ENCODE data around the gene AVEN.

AVEN gene

DNA sequence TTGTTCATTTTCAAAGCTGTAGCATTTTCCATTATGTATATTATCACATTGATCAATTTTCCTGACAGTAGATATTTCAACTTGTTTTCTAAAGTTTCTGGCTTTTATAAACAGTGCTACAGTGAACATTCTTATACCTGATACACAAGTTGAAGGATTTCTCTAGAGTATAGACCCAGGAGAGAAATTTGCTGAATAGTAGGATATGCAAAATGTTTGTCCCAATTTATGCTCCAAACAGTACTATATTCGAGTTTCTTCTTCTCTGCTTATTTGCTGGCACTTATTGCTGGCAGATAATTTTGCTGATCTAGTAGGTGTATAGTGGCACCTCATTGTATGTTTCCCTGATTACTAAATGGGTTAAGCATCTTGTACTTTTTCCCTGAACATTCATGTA is 187.9 kb downstream of the AVEN start:
- Histone ChIP-seq H3K79me2 (no peaks in the 10 kb centered on the region), H2AFZ (no peak overlapping the region), H3K36me3 (ENCODE audit: control insufficient read depth, insufficient read depth, low read length) (no peaks in the 10 kb centered on the region), H3K27me3 (ENCODE audit: control insufficient read depth, insufficient read depth, low read length) (no peaks in the 10 kb centered on the region), H3K4me3 (ENCODE audit: low read depth, low read length) (no peak overlapping the region), H3K4me2 (ENCODE audit: low read length) (no peak overlapping the region), H3K4me1 (no peaks in the 10 kb centered on the region), H3K9ac (no peak overlapping the region), H3K9me3 (ENCODE audit: control insufficient read depth, low read length) (no peaks in the 10 kb centered on the region), H3K27ac (no peak overlapping the region)
- TF ChIP-seq, protein P1, sequence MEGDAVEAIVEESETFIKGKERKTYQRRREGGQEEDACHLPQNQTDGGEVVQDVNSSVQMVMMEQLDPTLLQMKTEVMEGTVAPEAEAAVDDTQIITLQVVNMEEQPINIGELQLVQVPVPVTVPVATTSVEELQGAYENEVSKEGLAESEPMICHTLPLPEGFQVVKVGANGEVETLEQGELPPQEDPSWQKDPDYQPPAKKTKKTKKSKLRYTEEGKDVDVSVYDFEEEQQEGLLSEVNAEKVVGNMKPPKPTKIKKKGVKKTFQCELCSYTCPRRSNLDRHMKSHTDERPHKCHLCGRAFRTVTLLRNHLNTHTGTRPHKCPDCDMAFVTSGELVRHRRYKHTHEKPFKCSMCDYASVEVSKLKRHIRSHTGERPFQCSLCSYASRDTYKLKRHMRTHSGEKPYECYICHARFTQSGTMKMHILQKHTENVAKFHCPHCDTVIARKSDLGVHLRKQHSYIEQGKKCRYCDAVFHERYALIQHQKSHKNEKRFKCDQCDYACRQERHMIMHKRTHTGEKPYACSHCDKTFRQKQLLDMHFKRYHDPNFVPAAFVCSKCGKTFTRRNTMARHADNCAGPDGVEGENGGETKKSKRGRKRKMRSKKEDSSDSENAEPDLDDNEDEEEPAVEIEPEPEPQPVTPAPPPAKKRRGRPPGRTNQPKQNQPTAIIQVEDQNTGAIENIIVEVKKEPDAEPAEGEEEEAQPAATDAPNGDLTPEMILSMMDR (IDR thresholded peaks at IDR 0.05): no peak

DNA sequence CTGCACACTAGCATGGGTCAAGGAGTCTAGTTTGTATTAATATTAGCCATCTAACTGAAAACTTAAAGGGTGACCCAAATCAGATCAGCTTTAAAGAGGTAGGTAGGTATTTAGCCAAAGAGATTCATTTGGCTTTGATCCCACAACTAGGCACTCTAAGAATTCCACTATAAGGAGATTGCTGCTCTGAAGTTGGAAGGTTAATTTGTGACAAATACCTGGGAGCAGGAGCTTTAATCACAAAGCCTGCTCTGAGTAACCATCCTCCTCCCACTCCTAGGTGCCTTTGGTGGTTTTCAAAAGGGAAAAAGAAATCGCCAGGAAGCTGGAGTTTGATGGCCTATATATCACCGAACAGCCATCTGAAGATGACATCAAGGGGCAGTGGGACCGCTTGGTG is 191.0 kb downstream of the AVEN start:
- H3K27me3 ChIP-seq (ENCODE audit: control insufficient read depth, insufficient read depth, low read length): no peaks in the 10 kb centered on the region
- H3K79me2 ChIP-seq: no peaks in the 10 kb centered on the region
- no peaks in the 10 kb centered on the region for H3K4me1 ChIP-seq
- H3K27ac ChIP-seq: no peak overlapping the region
- TF ChIP-seq, protein P1 (IDR thresholded peaks at IDR 0.05): no peak
- no peak overlapping the region for H2AFZ ChIP-seq
- H3K4me2 ChIP-seq (ENCODE audit: low read length): no peak overlapping the region
- no peaks in the 10 kb centered on the region for H3K9me3 ChIP-seq (ENCODE audit: control insufficient read depth, low read length)
- H3K36me3 ChIP-seq (ENCODE audit: control insufficient read depth, insufficient read depth, low read length): no peaks in the 10 kb centered on the region
- no peak overlapping the region for H3K9ac ChIP-seq
- H3K4me3 ChIP-seq (ENCODE audit: low read depth, low read length): no peak overlapping the region

DNA sequence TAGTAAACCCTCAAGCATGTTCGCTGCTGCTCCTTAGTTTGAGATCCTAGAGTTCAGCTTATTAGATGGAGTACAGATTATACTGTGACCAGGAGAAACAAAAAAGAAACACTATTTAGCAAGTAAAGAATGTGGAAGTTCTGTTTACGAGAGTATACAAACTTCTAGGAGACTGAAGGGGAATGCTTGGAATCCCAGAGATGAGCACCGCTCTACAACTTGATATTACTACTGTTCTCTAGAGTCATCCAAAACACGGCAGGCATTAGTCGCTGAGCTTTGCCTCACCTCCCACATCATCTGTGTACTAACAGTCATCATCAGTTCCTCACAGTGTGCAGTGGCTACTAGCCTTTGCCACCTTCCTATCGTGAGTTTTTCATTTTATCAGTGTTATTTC is 192.1 kb downstream of the AVEN start:
- Histone ChIP-seq H3K9ac (no peak overlapping the region), H2AFZ (no peak overlapping the region), H3K79me2 (no peaks in the 10 kb centered on the region), H3K4me2 (ENCODE audit: low read length) (no peak overlapping the region), H3K36me3 (ENCODE audit: control insufficient read depth, insufficient read depth, low read length) (no peaks in the 10 kb centered on the region), H3K27ac (no peak overlapping the region), H3K4me3 (ENCODE audit: low read depth, low read length) (no peak overlapping the region), H3K4me1 (no peaks in the 10 kb centered on the region), H3K9me3 (ENCODE audit: control insufficient read depth, low read length) (no peaks in the 10 kb centered on the region), H3K27me3 (ENCODE audit: control insufficient read depth, insufficient read depth, low read length) (no peaks in the 10 kb centered on the region)
- TF ChIP-seq, protein P1 (IDR thresholded peaks at IDR 0.05): no peak

DNA sequence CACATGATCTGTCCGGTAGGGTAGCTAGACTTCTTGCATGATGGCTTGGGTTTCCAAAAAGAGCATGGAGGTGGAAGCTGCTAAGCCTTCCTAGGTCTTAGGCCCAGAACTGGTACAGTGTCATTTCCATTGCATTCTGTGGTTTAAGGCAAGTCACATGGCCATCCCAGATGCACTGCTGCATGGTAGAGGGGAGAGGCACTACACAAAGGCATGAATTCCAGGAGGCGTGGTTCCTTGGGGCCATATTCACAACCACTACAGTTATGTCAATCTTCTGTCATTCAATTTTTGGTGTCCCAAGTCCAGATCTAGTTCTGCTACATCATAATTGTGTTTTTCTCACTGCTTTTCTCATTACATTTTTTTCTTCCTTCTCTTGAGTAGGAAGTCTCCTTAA is 192.9 kb downstream of the AVEN start:
- Histone ChIP-seq H2AFZ (no peak overlapping the region), H3K36me3 (ENCODE audit: control insufficient read depth, insufficient read depth, low read length) (no peaks in the 10 kb centered on the region), H3K27ac (no peak overlapping the region), H3K4me2 (ENCODE audit: low read length) (no peak overlapping the region), H3K9ac (no peak overlapping the region), H3K27me3 (ENCODE audit: control insufficient read depth, insufficient read depth, low read length) (no peaks in the 10 kb centered on the region), H3K4me3 (ENCODE audit: low read depth, low read length) (no peak overlapping the region), H3K79me2 (no peaks in the 10 kb centered on the region), H3K4me1 (no peaks in the 10 kb centered on the region), H3K9me3 (ENCODE audit: control insufficient read depth, low read length) (no peaks in the 10 kb centered on the region)
- TF ChIP-seq, protein P1 (IDR thresholded peaks at IDR 0.05): no peak

DNA sequence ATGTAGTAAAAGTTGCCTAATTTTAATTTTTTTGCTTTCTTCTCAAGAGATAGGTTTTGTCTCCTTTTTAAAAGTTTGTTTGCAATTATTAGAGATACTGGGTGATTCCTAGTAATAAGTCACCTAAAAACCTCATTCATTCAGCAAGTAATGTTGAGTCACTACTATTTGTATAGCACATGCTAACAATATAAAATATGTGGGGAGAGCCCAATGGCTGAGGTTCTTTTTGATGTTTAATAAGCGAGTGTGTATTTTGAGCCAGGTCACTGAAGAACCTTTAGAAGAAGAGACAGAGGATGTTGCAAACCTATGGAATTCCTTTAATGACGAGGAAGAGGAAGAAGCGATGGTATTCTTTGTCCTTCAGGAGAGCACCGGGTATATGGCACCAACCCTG is 194.4 kb downstream of the AVEN start:
- H3K36me3 ChIP-seq (ENCODE audit: control insufficient read depth, insufficient read depth, low read length): no peaks in the 10 kb centered on the region
- no peaks in the 10 kb centered on the region for H3K9me3 ChIP-seq (ENCODE audit: control insufficient read depth, low read length)
- TF ChIP-seq, protein P1 (IDR thresholded peaks at IDR 0.05): no peak
- no peak overlapping the region for H3K4me3 ChIP-seq (ENCODE audit: low read depth, low read length)
- H3K27me3 ChIP-seq (ENCODE audit: control insufficient read depth, insufficient read depth, low read length): no peaks in the 10 kb centered on the region
- H3K79me2 ChIP-seq: no peaks in the 10 kb centered on the region
- no peak overlapping the region for H2AFZ ChIP-seq
- H3K9ac ChIP-seq: no peak overlapping the region
- H3K4me2 ChIP-seq (ENCODE audit: low read length): no peak overlapping the region
- H3K27ac ChIP-seq: no peak overlapping the region
- no peaks in the 10 kb centered on the region for H3K4me1 ChIP-seq

All from parathyroid adenoma (tissue), 2 donors.